WTC11 (cell line): ENCODE data around the gene MYO7B. TPM values are rescaled to one million over a fixed set of nuclear protein-coding genes. Genes with fewer than 3 reads are reported as not detected.

Experiments used
- ATAC-seq: fragments of 200-7000 bp; cut with Tn5 transposase; 2 replicates; pipeline ENCODE4 v1.10.0; 2021; ENCODE audit warnings: mild to moderate bottlenecking, moderate library complexity
- CTCF ChIA-PET: fragments of 300-600 bp; sonication (Branson Sonifier 250); formaldehyde crosslinking; loops from one replicate; lab custom pipeline; 2021; ENCODE audit warnings: antibody characterized with exemption; lab: Charles Lee
- POLR2A ChIA-PET: fragments of 350-600 bp; sonication (Branson Sonifier 250); formaldehyde crosslinking; loops from one replicate; lab custom pipeline; 2021; ENCODE audit warnings: antibody characterized with exemption; lab: Charles Lee
- DNase-seq: peaks from one replicate; pipeline ENCODE4 v3.0.0; 2021; ENCODE audit warnings: low spot score
- H3K27ac Mint-ChIP-seq: 2 replicates; pipeline ENCODE4 v1.8.0; 2021; ENCODE audit warnings: mixed read lengths
- H3K27me3 Mint-ChIP-seq: 2 replicates; pipeline ENCODE4 v1.8.0; 2021; ENCODE audit warnings: low read depth, mild to moderate bottlenecking, moderate library complexity, mixed read lengths
- H3K36me3 Mint-ChIP-seq: 2 replicates; pipeline ENCODE4 v1.8.0; 2021; ENCODE audit warnings: mixed read lengths
- H3K4me1 Mint-ChIP-seq: 2 replicates; pipeline ENCODE4 v1.8.0; 2022; ENCODE audit warnings: mixed read lengths
- H3K4me3 Mint-ChIP-seq: 2 replicates; pipeline ENCODE4 v1.8.0; 2021; ENCODE audit warnings: mild to moderate bottlenecking, moderate library complexity, mixed read lengths
- H3K9me3 Mint-ChIP-seq: 2 replicates; pipeline ENCODE4 v1.8.0; 2021; ENCODE audit warnings: mixed read lengths
- ARID4B ChIP-seq: sonication (generic); formaldehyde crosslinking; IDR thresholded peaks from 2 replicates; pipeline ENCODE4 v1.8.0; 2023; ENCODE audit warnings: missing genetic modification reagents, mild to moderate bottlenecking, borderline replicate concordance
- ATF1 ChIP-seq: sonication (generic); formaldehyde crosslinking; IDR thresholded peaks from 2 replicates; pipeline ENCODE4 v1.8.1; 2023; ENCODE audit warnings: mild to moderate bottlenecking, moderate library complexity, missing genetic modification reagents
- ATF3 ChIP-seq: sonication (generic); formaldehyde crosslinking; conservative IDR thresholded peaks from 2 replicates; pipeline ENCODE4 v1.8.1; 2022; ENCODE audit warnings: mild to moderate bottlenecking, missing genetic modification reagents
- ATF6 ChIP-seq: sonication (generic); formaldehyde crosslinking; IDR thresholded peaks from 2 replicates; pipeline ENCODE4 v1.8.1; 2023; ENCODE audit warnings: mild to moderate bottlenecking, missing genetic modification reagents
- CBFB ChIP-seq: sonication (generic); formaldehyde crosslinking; IDR thresholded peaks from 2 replicates; pipeline ENCODE4 v1.8.1; 2022; ENCODE audit warnings: mild to moderate bottlenecking, low read depth, missing genetic modification reagents
- E2F1 ChIP-seq: sonication (generic); formaldehyde crosslinking; IDR thresholded peaks from 2 replicates; pipeline ENCODE4 v1.8.0; 2022; ENCODE audit warnings: mild to moderate bottlenecking, missing genetic modification reagents
- ESRRA ChIP-seq: sonication (generic); formaldehyde crosslinking; IDR thresholded peaks from 2 replicates; pipeline ENCODE4 v1.8.1; 2022; ENCODE audit warnings: mild to moderate bottlenecking, missing genetic modification reagents, borderline replicate concordance
- GTF2I ChIP-seq: fragments of 250-450 bp; sonication (Bioruptor Pico); conservative IDR thresholded peaks from 2 replicates; pipeline ENCODE4 v1.4.0; 2021; ENCODE audit warnings: mild to moderate bottlenecking
- HMGXB4 ChIP-seq: sonication (generic); formaldehyde crosslinking; IDR thresholded peaks from 2 replicates; pipeline ENCODE4 v1.8.1; 2023; ENCODE audit warnings: mild to moderate bottlenecking, moderate library complexity, missing genetic modification reagents
- IRF2 ChIP-seq: sonication (generic); formaldehyde crosslinking; IDR thresholded peaks from 2 replicates; pipeline ENCODE4 v1.8.0; 2022; ENCODE audit warnings: low read depth, missing genetic modification reagents, borderline replicate concordance
- MYBL2 ChIP-seq: sonication (generic); formaldehyde crosslinking; IDR thresholded peaks from 2 replicates; pipeline ENCODE4 v1.8.1; 2023; ENCODE audit warnings: mild to moderate bottlenecking, moderate library complexity, missing genetic modification reagents
- NR2C2 ChIP-seq: sonication (generic); formaldehyde crosslinking; IDR thresholded peaks from 2 replicates; pipeline ENCODE4 v1.8.0; 2022; ENCODE audit warnings: mild to moderate bottlenecking, missing genetic modification reagents
- PRRX2 ChIP-seq: fragments of 250-450 bp; sonication (Bioruptor Pico); IDR thresholded peaks from 2 replicates; pipeline ENCODE4 v1.8.0; 2021; ENCODE audit warnings: mild to moderate bottlenecking
- SOX15 ChIP-seq: fragments of 250-450 bp; sonication (Bioruptor Pico); IDR thresholded peaks from 2 replicates; pipeline ENCODE4 v1.9.0; 2021; ENCODE audit warnings: mild to moderate bottlenecking
- ZNF121 ChIP-seq: sonication (generic); formaldehyde crosslinking; IDR thresholded peaks from 2 replicates; pipeline ENCODE4 v1.8.0; 2023; ENCODE audit warnings: missing genetic modification reagents
- ZNF219 ChIP-seq: sonication (generic); formaldehyde crosslinking; IDR thresholded peaks from 2 replicates; pipeline ENCODE4 v1.8.0; 2023; ENCODE audit warnings: missing genetic modification reagents, mild to moderate bottlenecking, borderline replicate concordance
- ZNF671 ChIP-seq: fragments of 250-450 bp; sonication (Bioruptor Pico); IDR thresholded peaks from 2 replicates; pipeline ENCODE4 v1.8.0; 2021; ENCODE audit warnings: mild to moderate bottlenecking
- total RNA-seq: library from RNA; stranded (reverse); gene quantifications from 3 replicates; pipeline ENCODE4 v1.2.3, GENCODE V29; 2021

The MYO7B gene
- total RNA-seq, 1 experiment from 2014 or later, result not detected

- no peak for TF ChIP-seq ATF6 (CRISPR knock-in tag)
Measured at GRCh38 chr2:127545189-127545588, 9.7 kb downstream of the MYO7B start (continued).

GRCh38 chr2:127545796-127546195 lies 10.3 kb downstream of the MYO7B start:
- TF ChIP-seq CBFB (CRISPR knock-in tag) (no peak), GTF2I (CRISPR knock-in tag) (no peak), ARID4B (CRISPR knock-in tag) (no peak), ZNF121 (CRISPR knock-in tag) (no peak), NR2C2 (CRISPR knock-in tag) (no peak), E2F1 (CRISPR knock-in tag) (no peak), IRF2 (CRISPR knock-in tag) (no peak)
- POLR2A ChIA-PET, result no interaction called here
- H3K27me3 Mint-ChIP-seq, result peaks cover 21% of the 10 kb centered on the region
- no peak for DNase-seq
- H3K36me3 Mint-ChIP-seq, result no peaks in the 10 kb centered on the region
- no peaks in the 10 kb centered on the region for H3K4me1 Mint-ChIP-seq
- H3K9me3 Mint-ChIP-seq, result no peaks in the 10 kb centered on the region
- no peak overlapping the region for H3K4me3 Mint-ChIP-seq
- CTCF ChIA-PET, result no interaction called here
- no peak for ATAC-seq
- no peak overlapping the region for H3K27ac Mint-ChIP-seq

GRCh38 chr2:127546797-127547196 lies 11.3 kb downstream of the MYO7B start:
- Mint-ChIP-seq H3K4me1 (no peaks in the 10 kb centered on the region), H3K9me3 (no peaks in the 10 kb centered on the region), H3K27me3 (peaks cover 17% of the 10 kb centered on the region), H3K4me3 (no peak overlapping the region), H3K36me3 (no peaks in the 10 kb centered on the region), H3K27ac (no peak overlapping the region)
- ChIA-PET POLR2A (no interaction called here), CTCF (no interaction called here)
- DNase-seq, result no peak
- ATAC-seq, result no peak
- TF ChIP-seq MYBL2, result no peak
- TF ChIP-seq ATF1 (CRISPR knock-in tag), result no peak
- TF ChIP-seq E2F1 (CRISPR knock-in tag), result no peak
- TF ChIP-seq ATF3 (CRISPR knock-in tag), result no peak
- no peak for TF ChIP-seq GTF2I (CRISPR knock-in tag)
- TF ChIP-seq ZNF219 (CRISPR knock-in tag), result no peak
- no peak for TF ChIP-seq PRRX2 (CRISPR knock-in tag)
- no peak for TF ChIP-seq ESRRA (CRISPR knock-in tag)
- no peak for TF ChIP-seq SOX15 (CRISPR knock-in tag)
- no peak for TF ChIP-seq ZNF671 (CRISPR knock-in tag)
- TF ChIP-seq HMGXB4 (CRISPR knock-in tag), result no peak
